HepG2 (cell line): ENCODE data around the gene CDC25C. TPM values are rescaled to one million over a fixed set of nuclear protein-coding genes. Genes with fewer than 3 reads are reported as not detected.

Experiments used
- ARNT ChIP-seq: fragments of 450-650 bp; IDR thresholded peaks from 2 replicates; pipeline ENCODE4 v1.6.1; 2017
- CHCHD3 ChIP-seq: sonication (generic); formaldehyde crosslinking; IDR thresholded peaks from 2 replicates; pipeline ENCODE4 v1.8.0; 2022; ENCODE audit warnings: mild to moderate bottlenecking, missing genetic modification reagents, moderate library complexity
- DNMT3B ChIP-seq: conservative IDR thresholded peaks from 2 replicates; pipeline ENCODE4 v1.6.1; 2016; ENCODE audit warnings: missing biosample characterization, control low read depth
- E2F2 ChIP-seq: sonication (generic); formaldehyde crosslinking; IDR thresholded peaks from 2 replicates; pipeline ENCODE4 v1.4.0; 2020; ENCODE audit warnings: missing genetic modification reagents, borderline replicate concordance
- ETV6 ChIP-seq: sonication (generic); formaldehyde crosslinking; conservative IDR thresholded peaks from 2 replicates; pipeline ENCODE4 v1.4.0; 2020; ENCODE audit warnings: missing genetic modification reagents
- GATAD2A ChIP-seq: IDR thresholded peaks from 2 replicates; pipeline ENCODE4 v1.6.1; 2016
- HDAC2 ChIP-seq: sonication (generic); formaldehyde crosslinking; IDR thresholded peaks from 2 replicates; pipeline ENCODE4 v1.4.0; 2020; ENCODE audit warnings: missing genetic modification reagents
- HMG20B ChIP-seq: conservative IDR thresholded peaks from 2 replicates; pipeline ENCODE4 v1.6.1; 2016; ENCODE audit warnings: missing genetic modification reagents, missing compliant biosample characterization
- MEF2D ChIP-seq: sonication (generic); formaldehyde crosslinking; IDR thresholded peaks from 2 replicates; pipeline ENCODE4 v1.5.1; 2020; ENCODE audit warnings: mild to moderate bottlenecking, missing genetic modification reagents
- RBM22 ChIP-seq: fragments of 200-400 bp; formaldehyde crosslinking; optimal IDR thresholded peaks from 2 replicates; pipeline ENCODE3; 2017; ENCODE audit warnings: mild to moderate bottlenecking, low read length, moderate library complexity
- RELA ChIP-seq: sonication (generic); formaldehyde crosslinking; IDR thresholded peaks from 2 replicates; pipeline ENCODE4 v1.4.0; 2020; ENCODE audit warnings: missing genetic modification reagents
- RFX3 ChIP-seq: IDR thresholded peaks from 2 replicates; pipeline ENCODE4 v1.6.1; 2016; ENCODE audit warnings: missing biosample characterization, missing genetic modification reagents
- SIX1 ChIP-seq: sonication (generic); formaldehyde crosslinking; IDR thresholded peaks from 2 replicates; pipeline ENCODE4 v1.4.0; 2020; ENCODE audit warnings: missing genetic modification reagents, borderline replicate concordance
- SP5 ChIP-seq: IDR thresholded peaks from 2 replicates; pipeline ENCODE4 v1.6.1; 2016; ENCODE audit warnings: low read depth, borderline replicate concordance
- TARDBP ChIP-seq: sonication (generic); formaldehyde crosslinking; IDR thresholded peaks from 2 replicates; pipeline ENCODE4 v1.8.0; 2022; ENCODE audit warnings: mild to moderate bottlenecking, missing genetic modification reagents
- ZMAT3 ChIP-seq: sonication (generic); formaldehyde crosslinking; conservative IDR thresholded peaks from 2 replicates; pipeline ENCODE4 v1.7.0; 2021; ENCODE audit warnings: missing genetic modification reagents
- ZNF317 ChIP-seq: sonication (generic); formaldehyde crosslinking; IDR thresholded peaks from 2 replicates; pipeline ENCODE4 v1.5.0; 2020; ENCODE audit warnings: mild to moderate bottlenecking, missing genetic modification reagents
- ZNF414 ChIP-seq: sonication (generic); formaldehyde crosslinking; IDR thresholded peaks from 2 replicates; pipeline ENCODE4 v1.5.0; 2020; ENCODE audit warnings: missing genetic modification reagents
- ZNF850 ChIP-seq: sonication (generic); formaldehyde crosslinking; conservative IDR thresholded peaks from 2 replicates; pipeline ENCODE4 v1.9.0; 2021; ENCODE audit warnings: mild to moderate bottlenecking, missing genetic modification reagents
- ZSCAN12 ChIP-seq: sonication (generic); formaldehyde crosslinking; IDR thresholded peaks from 2 replicates; pipeline ENCODE4 v1.9.0; 2021; ENCODE audit warnings: mild to moderate bottlenecking, missing genetic modification reagents
- polyA plus RNA-seq, 8 experiments: library from polyadenylated mRNA; depleted of rRNA in 3 of 8; stranded (reverse) in 7 of 8; unstranded in 1 of 8; fragments of >200 nt; fragmentation: Illumina TruSeq in 4 of 8; extraction: Trizol in 4 of 8; gene quantifications; 2 replicates each; pipeline versions ENCODE4 v1.2.1 to v1.2.3, GENCODE V29; 2011 to 2016; ENCODE audit warnings: low read depth in 4 of 8, missing spikeins in 1 of 8, mixed read lengths in 1 of 8; ENCODE audit not compliant: insufficient read depth in 1 of 8
- total RNA-seq, 5 experiments: library from RNA; depleted of rRNA; stranded (reverse); fragments of >200 nt; fragmentation: Illumina TruSeq; extraction: Trizol; gene quantifications; 2 replicates each; pipeline ENCODE4 v1.2.3, GENCODE V29; 2016; ENCODE audit warnings: low read depth in 1 of 5
- TF ChIP-seq, protein P1 (sequence below): IDR thresholded peaks from 2 replicates; pipeline ENCODE4 v1.6.1; 2012; ENCODE audit warnings: inconsistent platforms
- TF ChIP-seq, protein P2 (sequence below): sonication (generic); formaldehyde crosslinking; IDR thresholded peaks from 2 replicates; pipeline ENCODE4 v1.8.1; 2022; ENCODE audit warnings: low read depth, mild to moderate bottlenecking, missing genetic modification reagents
- TF ChIP-seq, protein P3 (sequence below): IDR thresholded peaks from 2 replicates; pipeline ENCODE4 v1.6.1; 2012; ENCODE audit warnings: low read length, improper control_type of control experiment

Gene CDC25C
- total and polyA plus RNA-seq, 2 of the 13 experiments (the other 11 are each of a cell fraction or from before 2014, with no cell fraction given), result 17.7 to 27.6 TPM

DNA sequence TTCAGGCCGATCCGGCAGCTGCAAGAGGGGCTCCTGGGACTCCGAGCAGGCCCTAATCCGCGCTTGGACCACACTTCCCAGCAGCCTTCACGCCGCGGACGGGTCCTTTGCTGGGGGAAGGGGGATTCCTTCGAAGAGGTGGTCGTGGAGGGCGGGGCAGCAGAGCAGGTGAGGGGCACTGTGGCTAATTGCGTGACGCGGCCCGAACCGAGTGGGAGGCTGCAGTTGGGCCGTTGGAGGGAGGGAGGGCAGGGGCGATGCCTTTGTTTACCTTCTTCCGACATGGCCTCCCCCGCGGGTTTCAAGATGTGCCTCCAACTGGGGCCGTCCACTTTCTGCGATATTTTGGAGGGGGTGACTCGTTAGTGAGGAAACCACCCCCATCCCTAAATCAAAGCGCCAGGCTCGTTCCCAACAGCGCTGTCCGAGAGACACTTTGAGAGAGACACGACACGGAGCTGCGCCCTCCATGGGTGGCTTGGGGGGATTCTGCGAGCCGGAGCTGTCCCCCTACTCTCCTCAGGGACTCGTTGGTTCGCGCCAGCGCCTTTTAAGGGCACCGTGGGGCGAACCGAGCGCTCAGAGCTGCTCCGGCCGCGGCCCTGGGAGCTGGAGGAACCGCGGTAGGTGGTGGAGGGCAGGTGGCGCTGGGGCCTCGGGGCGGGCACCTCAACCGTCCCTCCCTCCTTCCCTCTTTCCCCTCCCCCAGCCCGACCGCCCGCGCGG is 6.2 kb upstream of the CDC25C start, which contains the start of gene FAM53C (continued):
- TF ChIP-seq E2F2 (CRISPR knock-in tag) (0 out of 2 replicates have a peak, but pooled peaks have one; percentile 76), RFX3 (CRISPR knock-in tag) (peak; percentile 18; the same call in 1 of the 2 replicates), RELA (CRISPR knock-in tag) (no peak), HMG20B (CRISPR knock-in tag) (no peak), CHCHD3 (CRISPR knock-in tag) (no peak), MEF2D (CRISPR knock-in tag) (peak; percentile 27; the same call in 1 of the 2 replicates), HDAC2 (CRISPR knock-in tag) (peak; percentile 19; the same call in 1 of the 2 replicates), RBM22 (no peak), ARNT (no peak), ZMAT3 (CRISPR knock-in tag) (peak; percentile 6; the same call in 1 of the 2 replicates), ZNF414 (0 out of 2 replicates have a peak, but pooled peaks have one; percentile 55), SIX1 (CRISPR knock-in tag) (no peak), GATAD2A (CRISPR knock-in tag) (no peak; the same call in 1 of the 2 replicates), DNMT3B (CRISPR knock-in tag) (peak; percentile 93; the same call in 1 of the 2 replicates), TARDBP (CRISPR knock-in tag) (peak; percentile 58), ZSCAN12 (peak; percentile 80; the same call in 1 of the 2 replicates), ETV6 (CRISPR knock-in tag) (peak; percentile 73; the same call in 1 of the 2 replicates), SP5 (CRISPR knock-in tag) (peak; percentile 73; the same call in 1 of the 2 replicates), ZNF317 (peak; percentile 77), ZNF850 (CRISPR knock-in tag) (no peak)
- TF ChIP-seq, protein P1, sequence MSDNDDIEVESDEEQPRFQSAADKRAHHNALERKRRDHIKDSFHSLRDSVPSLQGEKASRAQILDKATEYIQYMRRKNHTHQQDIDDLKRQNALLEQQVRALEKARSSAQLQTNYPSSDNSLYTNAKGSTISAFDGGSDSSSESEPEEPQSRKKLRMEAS, result peak; percentile 73
- TF ChIP-seq, protein P2, sequence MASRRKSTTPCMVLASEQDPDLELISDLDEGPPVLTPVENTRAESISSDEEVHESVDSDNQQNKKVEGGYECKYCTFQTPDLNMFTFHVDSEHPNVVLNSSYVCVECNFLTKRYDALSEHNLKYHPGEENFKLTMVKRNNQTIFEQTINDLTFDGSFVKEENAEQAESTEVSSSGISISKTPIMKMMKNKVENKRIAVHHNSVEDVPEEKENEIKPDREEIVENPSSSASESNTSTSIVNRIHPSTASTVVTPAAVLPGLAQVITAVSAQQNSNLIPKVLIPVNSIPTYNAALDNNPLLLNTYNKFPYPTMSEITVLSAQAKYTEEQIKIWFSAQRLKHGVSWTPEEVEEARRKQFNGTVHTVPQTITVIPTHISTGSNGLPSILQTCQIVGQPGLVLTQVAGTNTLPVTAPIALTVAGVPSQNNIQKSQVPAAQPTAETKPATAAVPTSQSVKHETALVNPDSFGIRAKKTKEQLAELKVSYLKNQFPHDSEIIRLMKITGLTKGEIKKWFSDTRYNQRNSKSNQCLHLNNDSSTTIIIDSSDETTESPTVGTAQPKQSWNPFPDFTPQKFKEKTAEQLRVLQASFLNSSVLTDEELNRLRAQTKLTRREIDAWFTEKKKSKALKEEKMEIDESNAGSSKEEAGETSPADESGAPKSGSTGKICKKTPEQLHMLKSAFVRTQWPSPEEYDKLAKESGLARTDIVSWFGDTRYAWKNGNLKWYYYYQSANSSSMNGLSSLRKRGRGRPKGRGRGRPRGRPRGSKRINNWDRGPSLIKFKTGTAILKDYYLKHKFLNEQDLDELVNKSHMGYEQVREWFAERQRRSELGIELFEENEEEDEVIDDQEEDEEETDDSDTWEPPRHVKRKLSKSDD (CRISPR knock-in tag), result peak; percentile 71; the same call in 1 of the 2 replicates
- TF ChIP-seq, protein P3, sequence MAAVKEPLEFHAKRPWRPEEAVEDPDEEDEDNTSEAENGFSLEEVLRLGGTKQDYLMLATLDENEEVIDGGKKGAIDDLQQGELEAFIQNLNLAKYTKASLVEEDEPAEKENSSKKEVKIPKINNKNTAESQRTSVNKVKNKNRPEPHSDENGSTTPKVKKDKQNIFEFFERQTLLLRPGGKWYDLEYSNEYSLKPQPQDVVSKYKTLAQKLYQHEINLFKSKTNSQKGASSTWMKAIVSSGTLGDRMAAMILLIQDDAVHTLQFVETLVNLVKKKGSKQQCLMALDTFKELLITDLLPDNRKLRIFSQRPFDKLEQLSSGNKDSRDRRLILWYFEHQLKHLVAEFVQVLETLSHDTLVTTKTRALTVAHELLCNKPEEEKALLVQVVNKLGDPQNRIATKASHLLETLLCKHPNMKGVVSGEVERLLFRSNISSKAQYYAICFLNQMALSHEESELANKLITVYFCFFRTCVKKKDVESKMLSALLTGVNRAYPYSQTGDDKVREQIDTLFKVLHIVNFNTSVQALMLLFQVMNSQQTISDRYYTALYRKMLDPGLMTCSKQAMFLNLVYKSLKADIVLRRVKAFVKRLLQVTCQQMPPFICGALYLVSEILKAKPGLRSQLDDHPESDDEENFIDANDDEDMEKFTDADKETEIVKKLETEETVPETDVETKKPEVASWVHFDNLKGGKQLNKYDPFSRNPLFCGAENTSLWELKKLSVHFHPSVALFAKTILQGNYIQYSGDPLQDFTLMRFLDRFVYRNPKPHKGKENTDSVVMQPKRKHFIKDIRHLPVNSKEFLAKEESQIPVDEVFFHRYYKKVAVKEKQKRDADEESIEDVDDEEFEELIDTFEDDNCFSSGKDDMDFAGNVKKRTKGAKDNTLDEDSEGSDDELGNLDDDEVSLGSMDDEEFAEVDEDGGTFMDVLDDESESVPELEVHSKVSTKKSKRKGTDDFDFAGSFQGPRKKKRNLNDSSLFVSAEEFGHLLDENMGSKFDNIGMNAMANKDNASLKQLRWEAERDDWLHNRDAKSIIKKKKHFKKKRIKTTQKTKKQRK, result no peak
